GM20000 (cell line): Measurements from ENCODE around the gene CD34.
A peak's percentile ranks its signal among the peaks of the same experiment; 100 is the strongest.

Experiments used
- DNase-seq: peaks from one replicate; pipeline ENCODE4 v3.0.0; 2012; ENCODE audit warnings: low spot score
- TF ChIP-seq, protein P1 (sequence below): IDR thresholded peaks from 2 replicates; pipeline ENCODE4 v1.5.1; 2012; ENCODE audit warnings: mild to moderate bottlenecking, control low read depth; ENCODE audit errors: extremely low read depth, missing control alignments

The CD34 gene

DNA sequence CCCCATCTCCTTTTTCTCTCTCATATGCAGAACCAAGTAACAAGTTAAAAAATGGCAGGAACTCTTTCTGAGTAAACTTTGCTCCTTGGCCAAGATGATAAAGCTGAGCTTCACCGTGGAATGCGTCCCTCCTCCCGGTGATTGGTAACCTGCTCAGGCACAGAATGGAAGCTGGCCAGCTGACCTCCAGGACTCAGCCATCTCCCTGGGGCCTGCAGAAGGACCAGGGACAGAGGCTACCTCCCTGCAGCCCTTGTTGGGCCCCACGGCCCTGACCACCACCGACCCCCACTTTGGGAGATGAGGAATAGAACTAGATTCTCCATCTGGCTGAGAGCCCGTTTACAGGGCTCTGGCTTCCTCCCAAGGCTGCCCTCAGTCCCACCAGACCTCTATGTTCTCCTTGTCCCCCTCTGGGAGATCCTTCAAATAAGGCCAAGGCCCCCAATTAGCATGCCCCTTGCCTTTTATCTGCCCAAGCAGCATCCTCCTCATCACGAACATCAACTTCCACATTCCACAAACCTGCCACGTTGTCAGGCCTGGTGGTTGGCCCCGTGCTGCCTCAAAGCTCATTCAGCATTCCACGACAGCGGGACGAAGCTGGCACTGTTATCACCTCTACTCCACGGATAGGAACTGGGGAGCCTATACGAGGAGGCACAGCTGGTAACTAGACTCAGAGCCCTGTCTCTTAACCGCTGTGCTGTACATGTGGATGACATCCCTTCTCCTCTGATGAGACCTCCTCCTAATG is 74.2 kb downstream of the CD34 start:
- TF ChIP-seq, protein P1, sequence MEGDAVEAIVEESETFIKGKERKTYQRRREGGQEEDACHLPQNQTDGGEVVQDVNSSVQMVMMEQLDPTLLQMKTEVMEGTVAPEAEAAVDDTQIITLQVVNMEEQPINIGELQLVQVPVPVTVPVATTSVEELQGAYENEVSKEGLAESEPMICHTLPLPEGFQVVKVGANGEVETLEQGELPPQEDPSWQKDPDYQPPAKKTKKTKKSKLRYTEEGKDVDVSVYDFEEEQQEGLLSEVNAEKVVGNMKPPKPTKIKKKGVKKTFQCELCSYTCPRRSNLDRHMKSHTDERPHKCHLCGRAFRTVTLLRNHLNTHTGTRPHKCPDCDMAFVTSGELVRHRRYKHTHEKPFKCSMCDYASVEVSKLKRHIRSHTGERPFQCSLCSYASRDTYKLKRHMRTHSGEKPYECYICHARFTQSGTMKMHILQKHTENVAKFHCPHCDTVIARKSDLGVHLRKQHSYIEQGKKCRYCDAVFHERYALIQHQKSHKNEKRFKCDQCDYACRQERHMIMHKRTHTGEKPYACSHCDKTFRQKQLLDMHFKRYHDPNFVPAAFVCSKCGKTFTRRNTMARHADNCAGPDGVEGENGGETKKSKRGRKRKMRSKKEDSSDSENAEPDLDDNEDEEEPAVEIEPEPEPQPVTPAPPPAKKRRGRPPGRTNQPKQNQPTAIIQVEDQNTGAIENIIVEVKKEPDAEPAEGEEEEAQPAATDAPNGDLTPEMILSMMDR: no peak

DNA sequence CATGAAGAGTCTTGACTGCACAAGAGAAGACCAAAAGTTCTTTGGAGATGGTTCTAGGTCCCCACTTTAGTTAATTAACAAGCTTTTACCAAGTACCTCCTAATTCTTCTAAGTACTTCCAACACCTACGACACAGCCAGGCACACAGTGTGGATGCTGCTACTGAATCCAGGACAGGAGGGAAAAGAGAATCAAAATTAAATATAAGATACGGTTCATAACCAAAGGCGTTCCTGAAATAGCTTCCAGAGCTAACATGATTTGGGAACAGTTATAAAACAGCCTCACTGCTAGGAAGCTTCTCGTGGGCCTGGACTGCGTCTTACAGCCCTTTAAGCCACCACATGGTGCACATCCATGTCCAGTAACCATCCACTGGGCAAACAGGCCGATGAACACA is 75.0 kb downstream of the CD34 start:
- TF ChIP-seq, protein P1: no peak
- no peak for DNase-seq

More for the DNA sequence above, 74.2 kb downstream of the CD34 start:
- DNase-seq: no peak

DNA sequence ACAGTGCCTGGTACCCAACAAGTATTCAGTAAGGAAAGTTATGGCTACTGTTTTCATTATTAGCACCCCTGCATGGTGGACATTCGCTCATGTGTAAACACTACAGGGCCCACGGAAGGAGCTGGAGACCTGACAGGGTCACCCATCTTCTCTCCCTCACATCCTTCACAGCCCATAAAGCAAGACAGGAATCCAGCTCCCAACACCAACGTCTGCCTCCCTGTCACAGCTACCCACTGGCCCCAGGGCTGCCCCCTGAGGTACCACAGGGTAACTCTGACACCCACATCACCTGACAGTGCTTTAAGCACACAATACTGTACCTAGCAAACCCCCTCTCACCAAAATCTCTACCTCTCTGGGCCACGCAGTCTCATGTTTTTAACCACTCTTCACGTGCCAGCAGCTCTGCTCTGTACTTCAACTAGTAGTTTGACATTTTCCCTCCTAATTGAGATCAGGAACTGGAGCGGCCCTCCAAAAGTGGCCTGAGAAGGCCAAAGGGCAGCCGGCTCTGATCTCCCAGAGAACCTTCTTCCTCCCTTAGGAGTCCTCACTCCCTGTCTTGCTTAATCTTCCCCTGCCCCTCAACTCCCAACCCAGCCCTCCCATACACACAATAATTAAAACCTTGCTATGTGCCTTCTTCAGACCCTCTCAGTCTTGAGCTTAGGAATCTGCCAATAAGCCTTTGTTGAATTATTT is 76.8 kb downstream of the CD34 start:
- no peak for DNase-seq
- TF ChIP-seq, protein P1: no peak

DNA sequence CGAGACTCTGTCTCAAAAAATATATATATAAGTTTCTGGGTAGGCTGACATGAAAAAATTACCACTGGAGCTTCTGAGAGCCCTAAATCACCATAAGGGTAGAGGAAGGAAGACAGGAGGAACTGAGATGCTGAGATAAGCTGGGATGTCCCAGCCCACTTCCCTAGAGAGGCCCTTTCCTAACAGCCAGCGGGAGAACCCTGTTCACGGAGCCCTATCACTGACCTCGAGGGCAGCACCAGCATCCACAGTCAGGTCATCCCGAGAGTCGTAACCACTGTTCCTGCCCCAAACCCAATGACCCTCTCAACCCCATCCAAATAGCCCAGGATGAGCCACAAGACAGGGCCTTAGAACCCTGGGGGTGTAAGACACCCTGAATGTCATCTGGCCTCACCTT is 77.5 kb downstream of the CD34 start:
- TF ChIP-seq, protein P1: no peak
- no peak for DNase-seq

DNA sequence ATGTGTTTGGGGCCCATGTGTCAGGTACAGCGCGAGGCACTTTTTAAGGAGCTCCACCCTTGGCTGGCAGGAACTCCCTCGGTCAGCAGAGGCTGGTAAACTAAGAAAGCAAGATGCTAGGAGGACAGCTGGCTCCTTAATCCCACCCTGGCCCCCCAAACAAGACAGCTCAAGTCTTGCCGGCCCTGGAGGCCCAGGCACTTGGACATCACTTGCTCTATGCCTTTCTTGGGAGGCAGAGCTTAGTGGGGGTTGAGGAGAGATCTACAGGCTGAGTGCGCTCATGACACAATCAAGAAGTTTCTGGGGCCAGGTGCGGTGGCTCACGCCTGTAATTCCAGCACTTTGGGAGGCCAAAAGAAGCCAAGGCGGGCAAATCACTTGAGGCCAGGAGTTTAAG is 78.1 kb downstream of the CD34 start:
- TF ChIP-seq, protein P1: no peak
- no peak for DNase-seq

DNA sequence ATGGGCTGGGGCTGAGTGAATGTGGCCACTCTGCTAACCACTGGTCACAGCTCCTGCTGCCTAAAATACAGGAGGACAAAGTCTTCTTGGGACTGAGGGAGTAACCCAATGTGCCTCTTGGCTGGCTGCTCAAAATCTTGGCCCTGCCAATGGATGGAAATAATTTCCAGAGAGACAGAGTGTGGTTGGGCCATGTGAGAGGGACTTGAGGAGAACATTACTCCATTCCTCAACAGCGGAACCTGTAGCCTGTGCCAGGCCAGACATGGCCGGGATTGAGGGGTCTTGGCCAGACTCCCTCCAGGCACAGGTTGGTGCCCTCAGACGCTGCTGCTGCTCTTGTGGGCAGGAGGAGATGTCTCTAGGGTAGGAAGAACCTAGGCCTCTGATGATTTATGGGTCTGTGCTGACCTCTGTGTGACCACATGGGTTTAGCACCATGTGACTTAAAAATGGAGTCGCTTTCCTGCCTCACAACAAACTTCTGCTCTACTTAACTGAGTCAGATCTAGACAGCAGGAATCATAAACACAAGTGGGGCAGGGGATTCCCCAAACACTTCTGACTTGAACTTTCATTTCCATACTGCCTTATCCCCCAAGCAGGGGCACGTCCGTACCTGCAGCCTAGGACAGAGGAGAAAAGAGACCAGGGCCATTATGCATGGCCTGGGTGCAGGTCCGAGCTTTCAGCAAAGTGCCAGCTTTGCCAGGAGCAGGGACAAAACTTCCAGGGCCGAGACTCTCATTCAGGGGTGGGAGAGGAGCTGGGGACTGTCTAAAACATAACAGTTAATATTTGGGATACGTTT is 79.2 kb downstream of the CD34 start:
- peak; percentile 71 for DNase-seq
- TF ChIP-seq, protein P1: no peak
